SK-N-DZ (cell line): ENCODE results near the gene FADD.
"Not testable (repeated sequence)": the region's sequence is repeated elsewhere in the genome, so short reads cannot be mapped to it uniquely, and the experiment has no call there.

Experiments
- DNase-seq: peaks from one replicate; pipeline ENCODE4 v3.0.0-alpha.2; 2015; ENCODE audit warnings: low spot score

The FADD gene

GRCh38 chr11:70204466-70204799 lies 1.3 kb downstream of the FADD start:
- DNase-seq: no peak

- DNase-seq: no peak
Observed at GRCh38 chr11:70205049-70205725, 2.1 kb downstream of the FADD start.

- DNase-seq: no peak
Observed at GRCh38 chr11:70205766-70206165, 2.7 kb downstream of the FADD start.

- no peak for DNase-seq
Observed at GRCh38 chr11:70206226-70206981, 3.3 kb downstream of the FADD start.

GRCh38 chr11:70206982-70207376 lies 3.9 kb downstream of the FADD start:
- no peak for DNase-seq

GRCh38 chr11:70207531-70208131 lies 4.5 kb downstream of the FADD start:
- DNase-seq: no peak

GRCh38 chr11:70209391-70209912 lies 6.4 kb downstream of the FADD start:
- DNase-seq: no peak

- no peak for DNase-seq
Observed at GRCh38 chr11:70210051-70210501, 7.0 kb downstream of the FADD start.

- DNase-seq: no peak
Observed at GRCh38 chr11:70210530-70210929, 7.4 kb downstream of the FADD start.

- no peak for DNase-seq
Observed at GRCh38 chr11:70212227-70212811, 9.2 kb downstream of the FADD start.

GRCh38 chr11:70217388-70217787 lies 14.3 kb downstream of the FADD start:
- not testable (repeated sequence) for DNase-seq

- not testable (repeated sequence) for DNase-seq
Observed at GRCh38 chr11:70218076-70218475, 15.0 kb downstream of the FADD start.

- DNase-seq: no peak
Observed at GRCh38 chr11:70220136-70220535, 17.0 kb downstream of the FADD start.

GRCh38 chr11:70220920-70221319 lies 17.8 kb downstream of the FADD start:
- DNase-seq: no peak

- DNase-seq: no peak
Observed at GRCh38 chr11:70225681-70226177, 22.6 kb downstream of the FADD start.

- no peak for DNase-seq
Observed at GRCh38 chr11:70226183-70226582, 23.1 kb downstream of the FADD start.

- DNase-seq: no peak
Observed at GRCh38 chr11:70226967-70227366, 23.9 kb downstream of the FADD start.

- DNase-seq: no peak
Observed at GRCh38 chr11:70229737-70230136, 26.6 kb downstream of the FADD start.

GRCh38 chr11:70230151-70230839 lies 27.2 kb downstream of the FADD start:
- DNase-seq: no peak

- DNase-seq: no peak
Observed at GRCh38 chr11:70230840-70231710, 28.0 kb downstream of the FADD start.
